ENCODE measurements around the gene LTA4H.

GRCh38 chr12:96084624-96085023 lies 49.2 kb upstream of the LTA4H start:
- TF ChIP-seq CTCF (IDR thresholded peaks at IDR 0.05) = no peak
- TF ChIP-seq POLR2A (IDR thresholded peaks at IDR 0.05) = no peak

Measured in ovary (tissue), 3 donors.